ENCODE results near the gene LPCAT3. TPM values are rescaled to one million over a fixed set of nuclear protein-coding genes. Genes with fewer than 3 reads are reported as not detected.
"Not testable (repeated sequence)": the region's sequence is repeated elsewhere in the genome, so short reads cannot be mapped to it uniquely, and the experiment has no call there.

LPCAT3 gene
- total RNA-seq, 1 donor from 2014 or later = 34.4 TPM

DNA sequence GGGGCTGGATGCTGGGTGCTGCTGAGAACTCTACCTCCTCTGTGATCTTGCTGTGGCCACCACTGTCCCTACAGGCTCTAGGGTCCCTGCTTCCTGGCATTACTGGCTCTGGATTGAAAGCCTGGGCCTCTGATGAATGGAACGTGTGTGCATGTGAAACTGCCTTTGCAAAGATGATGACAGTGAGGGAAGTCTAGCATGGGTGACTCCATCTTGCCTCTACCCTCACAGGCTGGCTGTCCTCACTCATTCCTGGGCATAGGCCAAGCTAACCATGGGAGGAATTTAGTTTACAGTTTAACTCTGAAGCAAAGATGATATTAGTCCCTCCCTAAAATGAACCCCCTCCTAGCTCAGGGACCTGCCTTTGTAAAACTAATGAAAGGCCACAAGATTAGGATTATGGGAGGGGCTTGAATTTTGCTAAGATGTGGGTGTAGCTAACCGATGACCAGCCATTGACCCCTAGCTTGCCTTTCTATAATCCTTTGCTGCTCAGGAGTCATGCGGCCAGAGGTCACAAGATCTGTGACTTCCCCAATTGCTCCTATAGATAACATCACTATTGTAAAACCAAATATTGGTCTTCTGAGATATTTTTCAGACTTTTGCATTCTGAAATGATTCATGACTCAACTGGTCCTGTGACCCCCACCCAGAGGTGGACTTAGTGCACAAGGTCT is 40.0 kb upstream of the LPCAT3 start:
- H3K36me3 Mint-ChIP-seq = no peaks in the 10 kb centered on the region
- no peak overlapping the region for H3K4me3 Mint-ChIP-seq
- peaks cover 52% of the 10 kb centered on the region for H3K27me3 Mint-ChIP-seq
- H3K27ac Mint-ChIP-seq = no peak overlapping the region
- no peaks in the 10 kb centered on the region for H3K4me1 Mint-ChIP-seq (ENCODE audit: unreplicated experiment)
- TF ChIP-seq, protein P1, sequence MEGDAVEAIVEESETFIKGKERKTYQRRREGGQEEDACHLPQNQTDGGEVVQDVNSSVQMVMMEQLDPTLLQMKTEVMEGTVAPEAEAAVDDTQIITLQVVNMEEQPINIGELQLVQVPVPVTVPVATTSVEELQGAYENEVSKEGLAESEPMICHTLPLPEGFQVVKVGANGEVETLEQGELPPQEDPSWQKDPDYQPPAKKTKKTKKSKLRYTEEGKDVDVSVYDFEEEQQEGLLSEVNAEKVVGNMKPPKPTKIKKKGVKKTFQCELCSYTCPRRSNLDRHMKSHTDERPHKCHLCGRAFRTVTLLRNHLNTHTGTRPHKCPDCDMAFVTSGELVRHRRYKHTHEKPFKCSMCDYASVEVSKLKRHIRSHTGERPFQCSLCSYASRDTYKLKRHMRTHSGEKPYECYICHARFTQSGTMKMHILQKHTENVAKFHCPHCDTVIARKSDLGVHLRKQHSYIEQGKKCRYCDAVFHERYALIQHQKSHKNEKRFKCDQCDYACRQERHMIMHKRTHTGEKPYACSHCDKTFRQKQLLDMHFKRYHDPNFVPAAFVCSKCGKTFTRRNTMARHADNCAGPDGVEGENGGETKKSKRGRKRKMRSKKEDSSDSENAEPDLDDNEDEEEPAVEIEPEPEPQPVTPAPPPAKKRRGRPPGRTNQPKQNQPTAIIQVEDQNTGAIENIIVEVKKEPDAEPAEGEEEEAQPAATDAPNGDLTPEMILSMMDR (conservative IDR thresholded peaks at IDR 0.05) = no peak
- DNase-seq (ENCODE audit: extremely low spot score, unreplicated experiment) = no peak
- H3K9me3 Mint-ChIP-seq = no peaks in the 10 kb centered on the region

DNA sequence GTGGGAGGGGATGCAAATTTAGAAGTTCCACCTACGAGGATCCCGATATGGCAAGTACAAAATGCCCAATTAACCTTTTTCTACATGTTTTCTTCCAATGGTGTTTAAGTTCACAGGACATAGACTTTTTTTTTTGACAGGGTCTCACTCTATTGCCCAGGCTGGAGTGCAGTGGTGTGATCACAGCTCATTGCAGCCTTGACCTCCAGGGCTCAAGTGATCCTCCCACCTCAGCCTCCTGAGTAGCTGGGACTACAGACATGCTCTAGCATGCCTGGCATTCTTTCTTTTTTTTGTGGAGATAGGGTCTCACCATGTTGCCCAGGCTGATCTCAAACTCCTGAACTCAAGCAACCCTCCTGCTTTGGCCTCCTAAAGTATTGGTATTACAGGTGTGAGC is 37.5 kb upstream of the LPCAT3 start:
- not testable (repeated sequence) for DNase-seq (ENCODE audit: extremely low spot score, unreplicated experiment); H3K4me1 Mint-ChIP-seq (ENCODE audit: unreplicated experiment); H3K4me3 Mint-ChIP-seq; H3K9me3 Mint-ChIP-seq; H3K27ac Mint-ChIP-seq; H3K36me3 Mint-ChIP-seq
- peaks cover 56% of the 10 kb centered on the region for H3K27me3 Mint-ChIP-seq

DNA sequence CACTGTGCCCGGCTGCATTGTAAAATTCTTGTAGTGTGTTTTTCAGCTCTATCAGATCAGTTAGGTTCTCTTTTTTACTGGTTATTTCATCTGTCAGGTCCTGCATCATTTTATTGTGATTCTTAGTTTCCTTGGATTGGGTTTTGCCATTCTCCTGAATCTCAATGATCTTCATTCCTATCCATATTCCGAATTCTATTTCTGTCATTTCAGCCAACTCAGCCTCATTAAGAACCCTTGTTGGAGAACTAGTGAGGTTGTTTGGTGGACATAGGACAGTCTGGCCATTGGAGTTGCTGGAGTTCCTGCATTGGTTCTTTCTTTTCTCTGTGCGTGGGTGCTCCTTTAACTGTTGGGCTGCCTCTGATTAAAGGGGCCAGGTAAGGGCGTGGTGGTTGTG is 36.6 kb upstream of the LPCAT3 start:
- peaks cover 3% of the 10 kb centered on the region for H3K36me3 Mint-ChIP-seq
- H3K4me3 Mint-ChIP-seq = no peak overlapping the region
- H3K4me1 Mint-ChIP-seq (ENCODE audit: unreplicated experiment) = no peaks in the 10 kb centered on the region
- no peak overlapping the region for H3K27ac Mint-ChIP-seq
- DNase-seq (ENCODE audit: extremely low spot score, unreplicated experiment) = no peak
- TF ChIP-seq, protein P1 (conservative IDR thresholded peaks at IDR 0.05) = no peak
- peaks cover 55% of the 10 kb centered on the region for H3K27me3 Mint-ChIP-seq
- H3K9me3 Mint-ChIP-seq = no peaks in the 10 kb centered on the region

DNA sequence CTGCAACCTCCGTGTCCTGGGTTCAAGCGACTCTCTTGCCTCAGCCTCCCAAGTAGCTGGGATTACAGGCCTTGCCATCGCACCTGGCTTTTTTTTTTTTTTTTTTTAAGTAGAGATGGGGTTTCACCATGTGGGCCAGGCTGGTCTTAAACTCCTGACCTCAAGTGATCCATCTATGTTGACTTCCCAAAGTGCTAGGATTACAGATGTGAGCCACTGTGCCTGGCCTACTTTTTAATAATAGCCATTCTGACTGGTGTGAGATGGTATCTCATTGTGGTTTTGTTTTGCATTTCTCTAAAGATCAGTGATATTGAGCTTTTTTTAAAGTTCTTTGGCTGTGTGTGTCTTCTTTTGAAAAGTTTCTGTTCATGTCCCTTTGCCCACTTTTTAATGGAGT is 31.7 kb upstream of the LPCAT3 start:
- H3K4me3 Mint-ChIP-seq; H3K4me1 Mint-ChIP-seq (ENCODE audit: unreplicated experiment): not testable (repeated sequence)

DNA sequence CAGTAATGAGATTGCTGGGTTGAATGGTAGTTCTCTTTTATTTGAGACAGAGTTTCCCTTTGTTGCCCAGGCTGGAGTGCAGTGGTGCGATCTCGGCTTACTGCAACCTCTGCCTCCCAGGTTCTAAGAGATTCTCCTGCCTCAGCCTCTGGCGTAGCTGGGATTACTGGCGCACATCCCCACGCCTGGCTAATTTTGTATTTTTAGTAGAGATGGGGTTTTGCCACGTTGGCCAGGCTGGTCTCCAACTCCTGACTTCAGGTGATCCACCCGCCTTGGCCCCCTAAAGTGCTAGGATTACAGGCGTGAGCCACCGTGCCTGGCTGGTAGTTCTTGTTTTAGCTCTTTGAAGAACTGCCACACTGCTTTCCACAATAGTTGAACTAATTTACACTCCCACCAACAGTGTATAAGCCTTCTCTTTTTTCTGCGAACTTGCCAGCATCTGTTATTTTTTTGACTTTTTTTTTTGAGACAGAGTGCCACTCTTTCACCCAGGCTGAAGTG is 31.2 kb upstream of the LPCAT3 start:
- not testable (repeated sequence) for DNase-seq (ENCODE audit: extremely low spot score, unreplicated experiment); H3K27ac Mint-ChIP-seq; H3K4me3 Mint-ChIP-seq; H3K36me3 Mint-ChIP-seq; H3K9me3 Mint-ChIP-seq; H3K4me1 Mint-ChIP-seq (ENCODE audit: unreplicated experiment)
- H3K27me3 Mint-ChIP-seq = peaks cover 36% of the 10 kb centered on the region

More for the DNA sequence above, 31.7 kb upstream of the LPCAT3 start:
- peaks cover 38% of the 10 kb centered on the region for H3K27me3 Mint-ChIP-seq
- not testable (repeated sequence) for DNase-seq (ENCODE audit: extremely low spot score, unreplicated experiment); H3K27ac Mint-ChIP-seq; H3K9me3 Mint-ChIP-seq; H3K36me3 Mint-ChIP-seq

DNA sequence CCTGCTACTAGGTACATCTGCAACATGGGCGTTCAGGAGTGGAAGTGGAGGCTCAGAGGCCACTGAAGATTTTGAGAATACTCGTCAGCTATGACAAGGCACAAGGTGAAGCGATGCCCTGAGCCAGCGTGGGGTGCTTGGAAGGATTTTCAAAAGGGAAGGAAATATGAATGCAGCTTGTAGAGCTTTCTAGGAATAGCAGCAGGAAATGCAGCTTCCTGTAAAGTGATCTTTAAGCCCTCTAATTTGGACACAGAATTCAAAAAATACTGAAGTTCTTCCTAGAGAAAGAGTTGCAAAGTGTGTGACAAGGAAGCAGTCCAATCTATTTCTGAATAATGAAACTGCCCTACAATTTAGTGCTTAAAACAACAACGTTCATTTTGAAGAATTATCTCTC is 29.0 kb upstream of the LPCAT3 start:
- Mint-ChIP-seq H3K9me3 (no peaks in the 10 kb centered on the region), H3K4me1 (ENCODE audit: unreplicated experiment) (no peaks in the 10 kb centered on the region), H3K4me3 (no peak overlapping the region), H3K27me3 (peaks cover 21% of the 10 kb centered on the region), H3K27ac (no peak overlapping the region), H3K36me3 (peaks cover 3% of the 10 kb centered on the region)
- TF ChIP-seq, protein P1 (conservative IDR thresholded peaks at IDR 0.05) = no peak
- no peak for DNase-seq (ENCODE audit: extremely low spot score, unreplicated experiment)

DNA sequence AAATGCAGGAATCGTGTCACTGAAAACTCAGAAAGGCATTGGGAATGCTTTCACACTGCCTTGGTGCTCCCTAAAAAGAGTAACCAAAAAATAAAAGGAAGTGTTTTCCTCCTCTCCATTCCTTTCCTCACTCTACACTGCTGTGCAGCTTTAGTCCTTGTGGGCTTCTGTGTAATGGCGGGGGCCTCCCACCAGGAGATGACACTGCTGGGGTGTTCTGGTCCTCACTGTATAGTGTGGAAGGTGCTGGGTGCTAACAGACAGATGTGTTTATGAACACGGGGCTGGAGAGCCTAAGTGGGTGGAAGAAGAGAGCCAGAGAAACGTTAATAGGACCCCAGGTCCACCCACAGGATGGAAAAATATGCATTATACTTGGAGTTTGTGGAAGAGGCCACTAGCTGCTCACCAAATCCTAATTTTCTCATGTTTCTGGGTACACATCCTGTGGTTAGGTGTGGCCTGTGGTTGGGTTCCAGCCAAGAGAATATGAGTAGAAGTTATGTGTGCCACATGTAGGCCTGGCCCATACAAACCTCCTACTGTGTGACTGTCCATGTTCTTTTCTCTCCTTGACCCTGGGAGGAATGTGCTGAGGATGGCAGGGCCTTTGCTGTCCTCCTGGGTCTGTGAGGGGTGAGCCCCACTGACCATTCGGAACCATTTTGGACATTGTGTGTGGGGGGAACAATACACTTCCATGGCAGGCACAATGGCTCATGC is 28.3 kb upstream of the LPCAT3 start:
- Mint-ChIP-seq H3K9me3 (no peaks in the 10 kb centered on the region), H3K36me3 (peaks cover 3% of the 10 kb centered on the region), H3K4me3 (no peak overlapping the region), H3K4me1 (ENCODE audit: unreplicated experiment) (no peaks in the 10 kb centered on the region), H3K27me3 (peaks cover 16% of the 10 kb centered on the region), H3K27ac (no peak overlapping the region)
- TF ChIP-seq, protein P1 (conservative IDR thresholded peaks at IDR 0.05) = no peak
- DNase-seq (ENCODE audit: extremely low spot score, unreplicated experiment) = no peak

All from type B pancreatic cell (in vitro differentiated cells).